ENCODE measurements around the gene TMEM271. TPM values are rescaled to one million over a fixed set of nuclear protein-coding genes. Genes with fewer than 3 reads are reported as not detected.
"Not testable (repeated sequence)": the region's sequence is repeated elsewhere in the genome, so short reads cannot be mapped to it uniquely, and the experiment has no call there.

TMEM271 gene
- polyA plus RNA-seq, 3 donors, result not detected

- DNase-seq (ENCODE audit: low read depth in 3 of 3, low spot score in 2 of 3), result no peak
These were observed 9.4 kb downstream of the TMEM271 start for GRCh38 chr4:566508-567295.

GRCh38 chr4:566035-566434 lies 10.1 kb downstream of the TMEM271 start:
- DNase-seq (ENCODE audit: low read depth in 3 of 3, low spot score in 2 of 3), result no peak

GRCh38 chr4:565614-566013 lies 10.5 kb downstream of the TMEM271 start:
- DNase-seq (ENCODE audit: low read depth in 3 of 3, low spot score in 2 of 3), result not testable (repeated sequence)

- DNase-seq (ENCODE audit: low read depth in 3 of 3, low spot score in 2 of 3), result not testable (repeated sequence)
These were observed 13.6 kb downstream of the TMEM271 start for GRCh38 chr4:562458-562857.

GRCh38 chr4:561426-561825 lies 14.7 kb downstream of the TMEM271 start:
- DNase-seq (ENCODE audit: low read depth in 3 of 3, low spot score in 2 of 3), result no peak

GRCh38 chr4:560731-561291 lies 15.3 kb downstream of the TMEM271 start:
- no peak for DNase-seq (ENCODE audit: low read depth in 3 of 3, low spot score in 2 of 3)

- DNase-seq (ENCODE audit: low read depth in 3 of 3, low spot score in 2 of 3), result no peak
These were observed 16.0 kb downstream of the TMEM271 start for GRCh38 chr4:560061-560460.

GRCh38 chr4:555566-556275 lies 20.4 kb downstream of the TMEM271 start:
- DNase-seq (ENCODE audit: low read depth in 3 of 3, low spot score in 2 of 3), result no peak

- not testable (repeated sequence) for DNase-seq (ENCODE audit: low read depth in 3 of 3, low spot score in 2 of 3)
These were observed 21.2 kb downstream of the TMEM271 start for GRCh38 chr4:554793-555320.

GRCh38 chr4:552019-552418 lies 24.1 kb downstream of the TMEM271 start:
- DNase-seq (ENCODE audit: low read depth in 3 of 3, low spot score in 2 of 3), result no peak

GRCh38 chr4:550268-550667 lies 25.8 kb downstream of the TMEM271 start:
- DNase-seq (ENCODE audit: low read depth in 3 of 3, low spot score in 2 of 3), result not testable (repeated sequence)

- DNase-seq (ENCODE audit: low read depth in 3 of 3, low spot score in 2 of 3), result no peak
These were observed 27.1 kb downstream of the TMEM271 start for GRCh38 chr4:548976-549375.

- no peak for DNase-seq (ENCODE audit: low read depth in 3 of 3, low spot score in 2 of 3)
These were observed 30.5 kb downstream of the TMEM271 start for GRCh38 chr4:545612-546011.

- no peak for DNase-seq (ENCODE audit: low read depth in 3 of 3, low spot score in 2 of 3)
These were observed 31.5 kb downstream of the TMEM271 start for GRCh38 chr4:544386-545105.

GRCh38 chr4:541271-541670 lies 34.8 kb downstream of the TMEM271 start:
- no peak for DNase-seq (ENCODE audit: low read depth in 3 of 3, low spot score in 2 of 3)

- no peak for DNase-seq (ENCODE audit: low read depth in 3 of 3, low spot score in 2 of 3)
These were observed 37.5 kb downstream of the TMEM271 start for GRCh38 chr4:538542-539142.

GRCh38 chr4:537436-538264 lies 38.4 kb downstream of the TMEM271 start:
- no peak for DNase-seq (ENCODE audit: low read depth in 3 of 3, low spot score in 2 of 3)

- no peak for DNase-seq (ENCODE audit: low read depth in 3 of 3, low spot score in 2 of 3)
These were observed 39.6 kb downstream of the TMEM271 start for GRCh38 chr4:536351-536972.

GRCh38 chr4:535924-536281 lies 40.2 kb downstream of the TMEM271 start:
- DNase-seq (ENCODE audit: low read depth in 3 of 3, low spot score in 2 of 3), result no peak

All from right renal cortex interstitium (tissue), 3 donors.